ENCODE measurements around the gene TRO. TPM values are rescaled to one million over a fixed set of nuclear protein-coding genes. Genes with fewer than 3 reads are reported as not detected.

The TRO gene
- total RNA-seq, 2 experiments from 2014 or later, result 2.3 to 3.9 TPM

DNA sequence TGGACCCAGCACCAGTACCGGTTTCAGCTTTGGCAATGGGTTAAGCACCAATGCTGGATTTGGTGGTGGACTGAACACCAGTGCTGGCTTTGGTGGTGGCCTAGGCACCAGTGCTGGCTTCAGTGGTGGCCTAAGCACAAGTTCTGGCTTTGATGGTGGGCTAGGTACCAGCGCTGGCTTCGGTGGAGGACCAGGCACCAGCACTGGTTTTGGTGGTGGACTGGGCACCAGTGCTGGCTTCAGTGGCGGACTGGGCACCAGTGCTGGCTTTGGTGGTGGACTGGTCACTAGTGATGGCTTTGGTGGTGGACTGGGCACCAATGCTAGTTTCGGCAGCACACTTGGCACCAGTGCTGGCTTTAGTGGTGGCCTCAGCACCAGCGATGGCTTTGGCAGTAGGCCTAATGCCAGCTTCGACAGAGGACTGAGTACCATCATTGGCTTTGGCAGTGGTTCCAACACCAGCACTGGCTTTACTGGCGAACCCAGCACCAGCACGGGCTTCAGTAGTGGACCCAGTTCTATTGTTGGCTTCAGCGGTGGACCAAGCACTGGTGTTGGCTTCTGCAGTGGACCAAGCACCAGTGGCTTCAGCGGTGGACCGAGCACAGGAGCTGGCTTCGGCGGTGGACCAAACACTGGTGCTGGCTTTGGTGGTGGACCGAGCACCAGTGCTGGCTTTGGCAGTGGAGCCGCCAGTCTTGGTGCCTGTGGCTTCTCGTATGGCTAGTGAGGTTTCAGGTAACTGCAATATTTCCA lies 9.8 kb downstream of the TRO start:
- no peak for DNase-seq
- CTCF ChIA-PET, result no interaction called here
- Mint-ChIP-seq H3K27ac (no peak overlapping the region), H3K36me3 (no peaks in the 10 kb centered on the region), H3K4me1 (ENCODE audit: low read depth) (no peaks in the 10 kb centered on the region), H3K4me3 (no peak overlapping the region), H3K27me3 (no peaks in the 10 kb centered on the region), H3K9me3 (no peaks in the 10 kb centered on the region)
- POLR2A ChIA-PET, result no interaction called here
- intact Hi-C loops (cut with micrococcal nuclease), result no loop called here

DNA sequence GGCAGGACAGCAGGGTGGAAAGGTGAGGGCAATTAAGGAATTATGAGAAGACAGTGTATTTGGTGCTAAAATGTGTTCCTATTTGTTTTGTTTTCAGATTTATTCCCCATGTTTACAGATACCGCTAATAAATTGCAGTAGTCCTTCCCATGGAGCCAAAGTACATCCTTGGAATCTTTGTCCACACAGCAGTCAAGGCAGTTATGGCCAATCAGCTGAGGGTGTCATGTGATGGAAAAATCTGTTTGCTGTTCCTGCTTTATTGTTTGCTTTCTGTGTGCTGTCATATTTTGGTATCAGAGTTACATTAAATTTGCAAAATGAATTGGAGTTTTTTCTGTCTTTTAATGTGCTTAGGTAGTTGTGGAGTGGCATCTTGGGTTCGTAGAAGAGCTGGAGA lies 10.5 kb downstream of the TRO start:
- H3K4me1 Mint-ChIP-seq (ENCODE audit: low read depth), result no peaks in the 10 kb centered on the region
- CTCF ChIA-PET, result no interaction called here
- no peak overlapping the region for H3K4me3 Mint-ChIP-seq

DNA sequence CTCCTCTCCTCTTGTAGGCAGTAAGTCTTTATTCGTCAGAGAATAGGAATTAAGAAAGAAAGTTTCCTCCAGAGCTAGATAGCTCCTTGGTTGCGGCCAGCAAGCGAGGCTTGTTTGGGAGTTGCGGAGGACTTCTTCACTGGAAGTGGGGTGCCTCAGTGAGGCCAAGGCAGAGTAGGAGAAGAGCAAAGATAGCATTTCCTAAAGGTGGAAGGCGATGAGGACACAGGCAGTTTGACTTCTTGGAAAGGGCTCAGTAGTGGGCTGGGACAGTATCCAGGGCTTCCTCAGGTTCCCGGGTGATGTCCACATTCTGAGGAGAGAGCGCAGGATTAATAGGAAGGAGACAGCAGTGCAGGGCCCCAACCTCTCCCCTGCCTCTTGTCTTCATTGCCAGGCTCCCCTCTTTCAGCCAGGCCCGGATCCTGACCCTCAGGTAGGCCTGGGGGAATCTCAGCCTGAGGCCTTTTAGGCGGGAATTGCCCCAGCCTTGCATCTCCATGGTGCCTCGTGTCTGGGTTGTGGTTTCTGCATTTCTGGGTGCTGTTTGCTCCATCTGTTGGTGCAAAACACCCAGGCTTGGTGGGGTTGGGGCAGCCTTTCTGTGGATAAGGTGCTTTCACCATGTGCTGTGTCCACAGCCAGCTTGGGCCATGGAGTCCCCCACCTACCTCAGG lies 12.7 kb downstream of the TRO start:
- DNase-seq, result no peak
- Mint-ChIP-seq H3K9me3 (no peaks in the 10 kb centered on the region), H3K27ac (no peak overlapping the region), H3K36me3 (no peaks in the 10 kb centered on the region), H3K4me1 (ENCODE audit: low read depth) (no peaks in the 10 kb centered on the region), H3K27me3 (no peaks in the 10 kb centered on the region), H3K4me3 (no peak overlapping the region)
- POLR2A ChIA-PET, result no interaction called here
- intact Hi-C loops (cut with micrococcal nuclease), result no loop called here
- CTCF ChIA-PET, result no interaction called here

More for the DNA sequence above, 10.5 kb downstream of the TRO start:
- intact Hi-C loops (cut with micrococcal nuclease), result no loop called here
- no peaks in the 10 kb centered on the region for H3K9me3 Mint-ChIP-seq
- POLR2A ChIA-PET, result no interaction called here
- H3K27me3 Mint-ChIP-seq, result no peaks in the 10 kb centered on the region
- DNase-seq, result no peak
- no peaks in the 10 kb centered on the region for H3K36me3 Mint-ChIP-seq
- no peak overlapping the region for H3K27ac Mint-ChIP-seq

DNA sequence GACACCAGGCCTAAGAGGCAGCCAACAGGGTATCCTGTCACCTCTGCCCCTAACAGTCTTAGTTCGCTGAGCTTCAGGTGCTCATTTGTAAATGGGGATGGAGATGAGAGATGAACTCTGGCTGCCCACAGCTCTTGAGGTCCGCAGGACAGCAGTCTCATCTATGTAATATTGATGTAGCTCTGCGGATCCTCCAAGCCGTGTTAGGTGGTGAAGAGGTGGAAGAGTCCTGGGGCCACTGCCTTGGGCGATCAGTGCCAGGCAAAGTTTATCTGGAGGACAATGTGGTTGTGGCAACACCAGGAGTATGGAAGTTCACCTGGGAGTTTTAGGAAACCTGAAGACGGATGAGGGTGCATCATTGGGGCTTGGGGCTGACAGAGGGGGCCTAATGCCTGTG lies 13.4 kb downstream of the TRO start:
- no peaks in the 10 kb centered on the region for H3K27me3 Mint-ChIP-seq
- ChIA-PET POLR2A (no interaction called here), CTCF (no interaction called here)
- no peak overlapping the region for H3K27ac Mint-ChIP-seq
- no peak for DNase-seq
- intact Hi-C loops (cut with micrococcal nuclease), result no loop called here
- no peak overlapping the region for H3K4me3 Mint-ChIP-seq
- no peaks in the 10 kb centered on the region for H3K9me3 Mint-ChIP-seq
- H3K36me3 Mint-ChIP-seq, result no peaks in the 10 kb centered on the region
- H3K4me1 Mint-ChIP-seq (ENCODE audit: low read depth), result no peaks in the 10 kb centered on the region

DNA sequence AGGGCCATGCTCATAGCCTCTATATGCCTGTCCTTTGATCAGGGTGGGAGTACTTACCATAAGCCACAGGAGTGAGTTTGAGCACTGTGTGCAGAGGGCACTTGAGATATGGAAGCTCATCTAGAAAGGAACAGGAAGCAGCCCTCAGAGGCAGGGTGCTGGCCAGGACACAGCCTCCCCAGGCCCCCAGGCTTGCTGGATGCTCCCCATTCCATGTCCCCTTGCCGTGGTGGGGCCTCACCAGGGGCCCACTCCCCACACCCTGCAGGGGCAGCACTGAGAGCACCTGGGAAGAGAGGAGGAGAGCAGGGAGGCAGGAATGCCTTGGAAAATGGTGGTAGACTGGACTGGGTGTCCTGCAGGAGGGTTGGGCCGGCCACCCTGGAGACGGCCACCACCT lies 14.3 kb downstream of the TRO start:
- H3K4me1 Mint-ChIP-seq (ENCODE audit: low read depth), result no peaks in the 10 kb centered on the region
- intact Hi-C loops (cut with micrococcal nuclease), result no loop called here
- H3K9me3 Mint-ChIP-seq, result no peaks in the 10 kb centered on the region
- H3K27ac Mint-ChIP-seq, result no peak overlapping the region
- H3K36me3 Mint-ChIP-seq, result no peaks in the 10 kb centered on the region
- DNase-seq, result no peak
- CTCF ChIA-PET, result no interaction called here
- POLR2A ChIA-PET, result no interaction called here
- no peak overlapping the region for H3K4me3 Mint-ChIP-seq
- no peaks in the 10 kb centered on the region for H3K27me3 Mint-ChIP-seq

DNA sequence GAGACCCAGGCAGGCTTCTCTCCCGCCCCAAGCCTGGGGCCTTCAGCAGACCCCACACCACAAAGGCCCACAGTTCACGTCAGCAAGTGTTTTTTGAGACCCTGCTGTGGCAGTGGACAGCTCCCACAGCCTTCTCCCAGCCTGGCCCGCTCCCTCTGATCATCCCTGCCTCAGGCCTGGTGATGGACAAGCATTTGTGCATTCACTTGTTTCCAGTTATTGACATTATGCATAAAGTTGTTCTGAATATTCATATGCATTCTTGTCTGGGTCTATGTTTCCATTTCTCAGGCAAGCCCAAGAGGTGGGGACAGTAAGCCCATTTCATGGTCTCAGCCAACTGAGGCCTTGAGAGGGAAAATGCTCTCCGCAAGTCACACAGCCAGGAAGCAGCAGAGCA lies 14.7 kb downstream of the TRO start:
- Mint-ChIP-seq H3K9me3 (no peaks in the 10 kb centered on the region), H3K27me3 (no peaks in the 10 kb centered on the region), H3K4me1 (ENCODE audit: low read depth) (no peaks in the 10 kb centered on the region), H3K36me3 (no peaks in the 10 kb centered on the region), H3K27ac (no peak overlapping the region), H3K4me3 (no peak overlapping the region)
- ChIA-PET CTCF (no interaction called here), POLR2A (no interaction called here)
- no peak for DNase-seq
- intact Hi-C loops (cut with micrococcal nuclease), result no loop called here

DNA sequence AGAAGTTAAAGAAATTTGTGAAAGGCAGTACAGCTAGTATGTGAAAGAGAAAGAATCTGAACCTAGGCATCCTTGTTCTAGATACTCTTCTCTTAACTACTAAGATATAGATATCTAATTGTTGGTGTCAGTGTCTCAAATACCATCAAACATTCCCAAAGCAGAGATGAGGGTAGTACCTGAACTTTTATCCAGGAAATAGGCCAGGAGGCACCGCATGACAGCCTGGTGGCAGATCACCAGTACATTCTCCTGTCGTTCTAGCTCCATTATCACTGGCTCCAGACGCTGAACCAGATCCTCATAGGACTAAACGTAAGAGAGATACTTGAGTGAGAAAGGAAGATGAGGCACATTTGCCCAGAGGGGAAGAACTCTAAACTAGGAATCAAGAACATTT lies 16.8 kb downstream of the TRO start:
- POLR2A ChIA-PET, result no interaction called here
- CTCF ChIA-PET, result no interaction called here
- Mint-ChIP-seq H3K36me3 (no peaks in the 10 kb centered on the region), H3K27me3 (no peaks in the 10 kb centered on the region), H3K4me1 (ENCODE audit: low read depth) (no peaks in the 10 kb centered on the region), H3K4me3 (no peak overlapping the region), H3K27ac (no peak overlapping the region), H3K9me3 (no peaks in the 10 kb centered on the region)
- intact Hi-C loops (cut with micrococcal nuclease), result no loop called here
- DNase-seq, result no peak

DNA sequence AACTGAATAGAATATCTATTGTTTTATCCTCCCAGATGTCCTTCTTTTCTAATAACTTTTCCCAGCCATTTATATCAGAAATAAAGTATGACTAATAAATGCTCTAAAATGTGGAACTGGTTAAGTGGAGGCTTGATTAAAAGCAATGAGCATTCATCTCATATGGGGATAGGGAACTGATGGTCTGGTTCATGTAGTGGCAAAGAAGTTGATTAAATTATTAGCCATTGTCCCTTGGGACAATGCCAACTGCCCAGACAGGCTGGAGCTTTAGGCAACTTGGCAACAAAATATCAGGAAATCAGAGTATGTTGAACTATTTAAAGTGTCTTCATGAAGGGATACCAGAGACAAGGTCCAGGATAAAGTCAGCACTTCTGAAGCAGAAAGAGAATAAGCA lies 24.2 kb downstream of the TRO start:
- Mint-ChIP-seq H3K27me3 (no peaks in the 10 kb centered on the region), H3K9me3 (no peaks in the 10 kb centered on the region), H3K36me3 (no peaks in the 10 kb centered on the region), H3K27ac (no peak overlapping the region), H3K4me1 (ENCODE audit: low read depth) (no peaks in the 10 kb centered on the region), H3K4me3 (no peak overlapping the region)
- CTCF ChIA-PET, result no interaction called here
- intact Hi-C loops (cut with micrococcal nuclease), result no loop called here
- DNase-seq, result no peak
- POLR2A ChIA-PET, result no interaction called here

DNA sequence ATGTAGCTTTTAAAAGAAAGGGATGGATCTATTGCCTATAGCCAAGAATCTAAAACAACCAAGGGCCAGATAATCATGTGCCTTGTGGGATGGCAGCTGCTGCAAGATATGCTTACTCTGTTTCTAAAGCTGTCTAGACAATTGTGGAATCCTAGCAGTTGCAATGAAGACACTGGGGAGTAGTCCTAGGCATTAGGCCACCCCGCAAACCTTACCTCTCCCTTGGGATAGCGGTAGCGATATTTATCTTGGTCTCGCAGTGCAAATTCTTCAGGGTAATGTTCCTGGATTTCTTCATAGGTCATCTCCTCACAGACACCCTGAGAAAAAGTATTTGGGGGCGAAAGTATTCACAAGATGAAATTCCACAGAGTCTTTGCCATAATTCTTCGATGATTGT lies 24.6 kb downstream of the TRO start:
- no peak for DNase-seq
- Mint-ChIP-seq H3K27me3 (no peaks in the 10 kb centered on the region), H3K4me1 (ENCODE audit: low read depth) (no peaks in the 10 kb centered on the region), H3K36me3 (no peaks in the 10 kb centered on the region), H3K4me3 (no peak overlapping the region), H3K27ac (no peak overlapping the region), H3K9me3 (no peaks in the 10 kb centered on the region)
- ChIA-PET CTCF (no interaction called here), POLR2A (no interaction called here)
- intact Hi-C loops (cut with micrococcal nuclease), result no loop called here

DNA sequence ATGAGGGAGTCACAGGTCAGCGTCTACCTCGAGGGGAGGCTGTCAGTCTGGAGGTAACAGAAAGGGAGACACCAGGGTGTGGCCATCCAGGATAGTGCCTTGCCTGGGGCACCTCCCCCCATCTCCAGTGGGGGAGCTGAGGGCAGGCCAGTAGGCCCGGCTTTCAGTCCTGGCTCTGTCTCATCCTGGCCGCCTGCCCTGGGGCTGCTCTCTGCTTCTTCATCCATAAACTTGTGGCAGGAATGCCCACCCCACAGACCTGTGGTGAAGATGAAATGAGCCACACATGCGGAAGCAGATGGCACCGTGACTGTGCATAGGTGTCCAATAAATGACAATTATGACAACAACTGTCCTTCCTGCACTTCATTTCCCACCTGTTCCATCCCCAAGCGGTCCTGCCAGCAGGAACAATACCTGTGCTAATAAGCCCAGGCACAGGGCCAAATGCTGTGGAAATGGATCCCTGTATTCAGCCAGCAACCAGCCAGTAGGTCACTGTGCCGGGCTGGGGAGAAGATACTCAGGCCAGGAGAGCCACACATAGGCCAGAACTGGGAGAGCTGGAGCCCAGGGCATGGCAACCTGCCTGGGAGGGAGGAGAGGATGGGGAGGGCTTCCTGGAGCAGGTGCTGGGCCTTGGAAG lies 30.2 kb downstream of the TRO start:
- intact Hi-C loops (cut with micrococcal nuclease), result no loop called here
- no peak overlapping the region for H3K4me3 Mint-ChIP-seq
- H3K27ac Mint-ChIP-seq, result no peak overlapping the region
- H3K27me3 Mint-ChIP-seq, result no peaks in the 10 kb centered on the region
- H3K4me1 Mint-ChIP-seq (ENCODE audit: low read depth), result no peaks in the 10 kb centered on the region
- CTCF ChIA-PET, result no interaction called here
- no peak for DNase-seq
- POLR2A ChIA-PET, result no interaction called here
- no peaks in the 10 kb centered on the region for H3K36me3 Mint-ChIP-seq
- no peaks in the 10 kb centered on the region for H3K9me3 Mint-ChIP-seq

DNA sequence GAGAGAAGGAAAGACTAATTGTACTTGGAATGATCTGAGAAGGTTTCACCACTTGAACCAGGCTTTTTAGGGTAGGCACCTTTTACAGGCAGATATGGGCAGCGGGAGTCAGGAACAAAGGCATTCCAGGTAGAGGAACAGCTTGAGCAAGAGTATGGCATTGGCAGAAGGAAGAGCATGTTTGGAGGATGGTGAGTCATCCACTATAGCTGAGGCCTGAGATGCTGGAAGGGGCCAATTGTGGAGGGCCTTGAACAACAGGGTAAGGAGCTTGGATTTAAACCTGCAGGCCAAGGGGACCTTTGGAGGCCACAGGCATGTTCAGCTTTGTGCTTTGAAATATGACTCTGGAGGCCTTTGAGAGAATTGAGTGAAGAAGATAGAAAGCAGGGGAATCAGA lies 41.1 kb downstream of the TRO start:
- H3K9me3 Mint-ChIP-seq, result no peaks in the 10 kb centered on the region
- intact Hi-C loops (cut with micrococcal nuclease), result no loop called here
- no peak overlapping the region for H3K4me3 Mint-ChIP-seq
- ChIA-PET CTCF (no interaction called here), POLR2A (no interaction called here)
- DNase-seq, result no peak
- no peaks in the 10 kb centered on the region for H3K27me3 Mint-ChIP-seq
- no peak overlapping the region for H3K27ac Mint-ChIP-seq
- H3K4me1 Mint-ChIP-seq (ENCODE audit: low read depth), result peaks cover 10% of the 10 kb centered on the region
- H3K36me3 Mint-ChIP-seq, result no peaks in the 10 kb centered on the region

DNA sequence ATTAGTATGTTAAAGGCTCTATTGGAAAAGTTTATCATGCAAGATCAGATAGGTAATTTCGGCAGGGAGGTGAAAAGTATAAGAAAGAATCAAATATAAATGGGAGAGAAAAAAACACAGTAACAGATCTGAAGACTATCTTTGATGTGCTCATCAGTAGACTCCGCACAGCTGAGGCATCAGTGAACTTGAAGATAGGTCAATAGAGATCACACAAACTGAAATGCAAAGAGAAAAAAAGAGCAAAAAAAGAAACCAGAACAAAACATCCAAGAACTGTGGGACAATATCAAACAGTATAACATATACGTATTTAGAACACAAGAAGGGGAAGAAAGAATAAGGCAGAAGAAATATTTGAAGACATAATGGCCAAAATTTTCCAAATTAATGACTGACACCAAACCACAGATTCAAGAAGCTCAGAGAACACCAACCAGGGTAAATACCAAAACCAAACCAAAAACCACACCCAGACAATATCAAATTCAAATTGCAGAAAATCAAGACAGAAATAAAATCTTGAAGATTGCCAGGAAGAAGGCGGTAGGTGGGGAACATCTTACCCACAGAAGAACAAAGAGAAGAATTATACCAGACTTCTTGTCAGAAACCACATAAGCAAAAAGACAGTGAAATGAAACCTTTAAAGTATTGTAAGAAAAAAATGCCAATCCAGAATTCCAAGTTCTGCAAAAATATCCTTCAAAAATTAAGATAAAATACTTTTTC lies 44.3 kb downstream of the TRO start:
- ChIA-PET POLR2A (no interaction called here), CTCF (no interaction called here)
- intact Hi-C loops (cut with micrococcal nuclease), result no loop called here
- H3K4me3 Mint-ChIP-seq, result no peak overlapping the region
- DNase-seq, result no peak
- H3K27ac Mint-ChIP-seq, result no peak overlapping the region
- no peaks in the 10 kb centered on the region for H3K36me3 Mint-ChIP-seq
- H3K4me1 Mint-ChIP-seq (ENCODE audit: low read depth), result peaks cover 10% of the 10 kb centered on the region
- no peaks in the 10 kb centered on the region for H3K27me3 Mint-ChIP-seq
- peaks cover 2% of the 10 kb centered on the region for H3K9me3 Mint-ChIP-seq

All from activated CD4-positive, alpha-beta memory T cell treated with anti-CD3 and anti-CD28 coated beads for 36 hours (primary cell).